B cell (primary cell): ENCODE data around the gene RAB31. TPM values are rescaled to one million over a fixed set of nuclear protein-coding genes. Genes with fewer than 3 reads are reported as not detected.

Experiments
- ATAC-seq: fragments of 200-7000 bp; cut with Tn5 transposase; one replicate; pipeline ENCODE4 v1.10.0; 2021; ENCODE audit warnings: low read depth, mild to moderate bottlenecking, moderate number of reproducible peaks, moderate library complexity
- CTCF ChIA-PET: fragments of 350-600 bp; sonication (Branson Sonifier 250); formaldehyde crosslinking; loops from one replicate; lab custom pipeline; 2021; ENCODE audit warnings: antibody characterized with exemption, inconsistent platforms; lab: Charles Lee
- POLR2A ChIA-PET: fragments of 350-600 bp; sonication (Branson Sonifier 250); formaldehyde crosslinking; loops from one replicate; lab custom pipeline; 2021; ENCODE audit warnings: antibody characterized with exemption; lab: Charles Lee
- DNase-seq: peaks from one replicate; pipeline ENCODE4 v3.0.0; 2013
- H2AFZ ChIP-seq: 2 replicates; pipeline ENCODE4 v1.6.1; 2012; ENCODE audit warnings: mild to moderate bottlenecking, low read depth, low read length; ENCODE audit not compliant: insufficient read depth, poor library complexity, severe bottlenecking
- H3K27ac ChIP-seq, 2 donors: 1 replicate in 1 of 2; 2 replicates in 1 of 2; pipeline ENCODE4 v1.5.1; 2012 to 2013; ENCODE audit warnings: low read length in 2 of 2, mild to moderate bottlenecking in 2 of 2, moderate library complexity in 1 of 2
- H3K27me3 ChIP-seq, 4 experiments: fragments of 200-600 bp in 1 of 4; sonication (generic) in 1 of 4; replicated peaks in 1 of 4; 1 replicate in 2 of 4; 2 replicates in 2 of 4; pipeline versions ENCODE4 v1.6.1 to v1.7.0; 2013 to 2016; ENCODE audit warnings: low read length in 3 of 4, mild to moderate bottlenecking in 2 of 4, mixed read lengths in 1 of 4, moderate library complexity in 1 of 4; ENCODE audit not compliant: insufficient read depth in 4 of 4, control insufficient read depth in 3 of 4; ENCODE audit errors: control extremely low read depth in 1 of 4
- H3K36me3 ChIP-seq, 2 experiments: replicated peaks in 1 of 2; 1 replicate in 1 of 2; 2 replicates in 1 of 2; pipeline versions ENCODE4 v1.6.1 to v1.7.1; 2013; ENCODE audit warnings: low read length in 1 of 2; ENCODE audit not compliant: insufficient read depth in 2 of 2, control insufficient read depth in 1 of 2; ENCODE audit errors: control extremely low read depth in 1 of 2, extremely low read depth in 1 of 2
- H3K4me1 ChIP-seq, 2 donors: fragments of 200-600 bp in 1 of 2; sonication (generic) in 1 of 2; 1 replicate in 1 of 2; 2 replicates in 1 of 2; pipeline versions ENCODE4 v1.5.1 to v1.6.1; 2013 to 2017; ENCODE audit warnings: low read length in 2 of 2; ENCODE audit not compliant: control insufficient read depth in 2 of 2, insufficient read depth in 2 of 2
- H3K4me2 ChIP-seq: replicated peaks from 2 replicates; pipeline ENCODE3; 2012; ENCODE audit warnings: mild to moderate bottlenecking, low read depth, low read length; ENCODE audit not compliant: poor library complexity, severe bottlenecking
- H3K4me3 ChIP-seq, 5 experiments: fragments of 200-600 bp in 1 of 5; sonication (generic) in 1 of 5; 1 replicate in 3 of 5; 2 replicates in 2 of 5; pipeline versions ENCODE4 v1.5.1 to v1.7.0; 2011 to 2016; ENCODE audit warnings: low read length in 4 of 5, mild to moderate bottlenecking in 4 of 5, low read depth in 2 of 5, control low read depth in 1 of 5, moderate library complexity in 1 of 5; ENCODE audit not compliant: insufficient read depth in 1 of 5; ENCODE audit errors: control extremely low read depth in 1 of 5, extremely low read depth in 1 of 5
- H3K79me2 ChIP-seq: fragments of 200-600 bp; sonication (generic); one replicate; pipeline ENCODE4 v1.6.0; 2016; ENCODE audit warnings: low read length; ENCODE audit not compliant: control insufficient read depth, insufficient read depth
- H3K9ac ChIP-seq: fragments of 200-600 bp; sonication (generic); 2 replicates; pipeline ENCODE4 v1.6.1; 2017; ENCODE audit warnings: mild to moderate bottlenecking, low read length, moderate library complexity
- H3K9me3 ChIP-seq, 3 donors: one replicate each; pipeline versions ENCODE4 v1.6.1 to v1.7.1; 2013; ENCODE audit warnings: low read length in 2 of 3; ENCODE audit not compliant: control insufficient read depth in 2 of 3, insufficient read depth in 1 of 3; ENCODE audit errors: control extremely low read depth in 1 of 3
- H4K20me1 ChIP-seq: 2 replicates; pipeline ENCODE4 v1.6.0; 2012; ENCODE audit warnings: mild to moderate bottlenecking, low read length; ENCODE audit not compliant: insufficient read depth, control insufficient read depth, poor library complexity, severe bottlenecking
- H3K27ac Mint-ChIP-seq: one replicate; pipeline ENCODE4 v1.8.0; 2021; ENCODE audit warnings: mixed read lengths
- H3K27me3 Mint-ChIP-seq: one replicate; pipeline ENCODE4 v1.8.0; 2021; ENCODE audit warnings: mixed read lengths
- H3K4me1 Mint-ChIP-seq: one replicate; pipeline ENCODE4 v1.8.0; 2021; ENCODE audit warnings: mixed read lengths
- H3K4me3 Mint-ChIP-seq: one replicate; pipeline ENCODE4 v1.8.0; 2021; ENCODE audit warnings: mixed read lengths
- H3K9me3 Mint-ChIP-seq: one replicate; pipeline ENCODE4 v1.8.0; 2022; ENCODE audit warnings: mixed read lengths; ENCODE audit not compliant: insufficient read depth
- EZH2 ChIP-seq: IDR thresholded peaks from 2 replicates; pipeline ENCODE4 v1.6.1; 2012; ENCODE audit warnings: borderline replicate concordance, low read depth, mild to moderate bottlenecking, moderate library complexity, low read length; ENCODE audit not compliant: insufficient read depth, poor library complexity, severe bottlenecking
- WGBS: methylation state at CpG from one replicate; pipeline ENCODE4 v1.1.5; 2013; ENCODE audit warnings: missing lambda C conversion rate; ENCODE audit not compliant: insufficient coverage; 5-methylcytosine and 5-hydroxymethylcytosine counted together
- intact Hi-C: fragments of 100-400 bp; cut with micrococcal nuclease; formaldehyde crosslinking; loops from one replicate; pipeline ENCODE4 v1.10.0; 2022
- polyA plus RNA-seq: library from polyadenylated mRNA; depleted of rRNA; stranded (reverse); fragments of >200 nt; gene quantifications from 2 replicates; pipeline ENCODE4 v1.2.3, GENCODE V29; 2012
- total RNA-seq, 2 donors: library from RNA; stranded (reverse); fragments of 120-200 nt in 1 of 2; gene quantifications; 1 replicate in 1 of 2; 2 replicates in 1 of 2; pipeline versions ENCODE4 v1.2.3 to v1.2.4, GENCODE V29; 2013 to 2022
- TF ChIP-seq, protein P1 (sequence below): fragments of 200-600 bp; IDR thresholded peaks from one replicate; pipeline ENCODE4 v1.8.0; 2022; ENCODE audit warnings: antibody characterized with exemption, mild to moderate bottlenecking

Gene RAB31
- total and polyA plus RNA-seq, 2 donors (not counting 1 experiment from before 2014, with no cell fraction given): 15.5 to 44.6 TPM

GRCh38 chr18:9775178-9775577, 67.1 kb downstream of the RAB31 start:
- 95% methylated on average over 10 of the region's 10 CpGs for WGBS
- Histone ChIP-seq H3K79me2 (peaks cover 28% of the 10 kb centered on the region), H4K20me1 (peaks cover 27% of the 10 kb centered on the region), H3K9ac (no peak overlapping the region), H3K9me3 (no peaks in the 10 kb centered on the region), H3K27ac (no peak overlapping the region), H3K27me3 (no peaks in the 10 kb centered on the region), H3K4me1 (peaks cover 0 to 13% of the 10 kb centered on the region in 2 donors), H3K36me3 (peaks cover 0 to 6% of the 10 kb centered on the region in 2 experiments), H2AFZ (no peak overlapping the region), H3K4me3 (no peak overlapping the region), H3K4me2 (no peak overlapping the region)
- ChIA-PET POLR2A (no interaction called here), CTCF (no interaction called here)
- DNase-seq: no peak
- H3K27me3 Mint-ChIP-seq: no peaks in the 10 kb centered on the region
- TF ChIP-seq, protein P1, sequence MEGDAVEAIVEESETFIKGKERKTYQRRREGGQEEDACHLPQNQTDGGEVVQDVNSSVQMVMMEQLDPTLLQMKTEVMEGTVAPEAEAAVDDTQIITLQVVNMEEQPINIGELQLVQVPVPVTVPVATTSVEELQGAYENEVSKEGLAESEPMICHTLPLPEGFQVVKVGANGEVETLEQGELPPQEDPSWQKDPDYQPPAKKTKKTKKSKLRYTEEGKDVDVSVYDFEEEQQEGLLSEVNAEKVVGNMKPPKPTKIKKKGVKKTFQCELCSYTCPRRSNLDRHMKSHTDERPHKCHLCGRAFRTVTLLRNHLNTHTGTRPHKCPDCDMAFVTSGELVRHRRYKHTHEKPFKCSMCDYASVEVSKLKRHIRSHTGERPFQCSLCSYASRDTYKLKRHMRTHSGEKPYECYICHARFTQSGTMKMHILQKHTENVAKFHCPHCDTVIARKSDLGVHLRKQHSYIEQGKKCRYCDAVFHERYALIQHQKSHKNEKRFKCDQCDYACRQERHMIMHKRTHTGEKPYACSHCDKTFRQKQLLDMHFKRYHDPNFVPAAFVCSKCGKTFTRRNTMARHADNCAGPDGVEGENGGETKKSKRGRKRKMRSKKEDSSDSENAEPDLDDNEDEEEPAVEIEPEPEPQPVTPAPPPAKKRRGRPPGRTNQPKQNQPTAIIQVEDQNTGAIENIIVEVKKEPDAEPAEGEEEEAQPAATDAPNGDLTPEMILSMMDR: no peak
- no peaks in the 10 kb centered on the region for H3K9me3 Mint-ChIP-seq
- intact Hi-C loops: no loop called here
- H3K27ac Mint-ChIP-seq: peak overlapping the region; percentile 4
- ATAC-seq: no peak
- peaks cover 14% of the 10 kb centered on the region for H3K4me1 Mint-ChIP-seq
- no peak overlapping the region for H3K4me3 Mint-ChIP-seq

DNA sequence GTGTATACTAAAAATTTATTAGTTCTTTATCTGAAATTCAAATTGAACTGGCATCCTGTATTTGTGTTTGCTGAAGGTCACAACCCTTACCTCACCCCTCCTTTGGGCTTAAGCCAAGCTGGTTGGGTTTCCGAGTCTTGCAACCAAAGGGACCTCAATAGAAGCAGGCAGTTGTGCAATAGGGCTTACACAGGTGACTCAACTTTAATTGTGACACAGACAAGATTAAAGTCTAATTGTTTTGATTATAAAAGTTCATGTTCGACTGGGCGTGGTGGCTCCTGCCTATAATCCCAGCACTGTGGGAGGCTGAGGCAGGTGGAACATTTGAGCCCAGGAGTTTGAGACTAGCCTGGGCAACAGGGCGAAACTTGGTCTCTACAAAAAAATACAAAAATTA, 71.5 kb downstream of the RAB31 start:
- intact Hi-C loops: no loop called here
- no peaks in the 10 kb centered on the region for H4K20me1 ChIP-seq
- H2AFZ ChIP-seq: no peak overlapping the region
- peaks cover 2% of the 10 kb centered on the region for H3K4me1 Mint-ChIP-seq
- DNase-seq (no peak), ATAC-seq (no peak)
- TF ChIP-seq, protein P1: no peak
- TF ChIP-seq EZH2: no peak
- H3K9me3 Mint-ChIP-seq: no peaks in the 10 kb centered on the region
- H3K4me3 Mint-ChIP-seq: no peak overlapping the region
- H3K4me3 ChIP-seq: no peak overlapping the region
- peaks cover 0 to 6% of the 10 kb centered on the region in 2 experiments for H3K36me3 ChIP-seq
- no peak overlapping the region for H3K4me2 ChIP-seq
- 100% methylated on average over 2 of the region's 4 CpGs for WGBS
- peaks cover 6% of the 10 kb centered on the region for H3K79me2 ChIP-seq
- H3K27ac Mint-ChIP-seq: no peak overlapping the region
- H3K27ac ChIP-seq: no peak overlapping the region
- POLR2A ChIA-PET: no interaction called here
- CTCF ChIA-PET: interaction anchor here (1.3 kb wide), 1 partner anchor 9 kb away, joined by 3 read pairs; no protein-coding TSS in a partner anchor
- H3K9me3 ChIP-seq: no peaks in the 10 kb centered on the region
- peaks cover 3 to 6% of the 10 kb centered on the region in 2 donors for H3K4me1 ChIP-seq
- H3K9ac ChIP-seq: no peak overlapping the region
- H3K27me3 ChIP-seq: no peaks in the 10 kb centered on the region
- H3K27me3 Mint-ChIP-seq: no peaks in the 10 kb centered on the region
